GM23338 (cell line): ENCODE measurements around the gene MEPE.

ENCODE experiments used
- CTCF ChIP-seq, 2 experiments: fragments of 200-600 bp in 1 of 2; sonication (generic) in 1 of 2; conservative IDR thresholded peaks; 2 replicates each; pipeline versions ENCODE4 v1.5.1 to v1.6.1; 2016 to 2017; ENCODE audit warnings: antibody characterized with exemption in 2 of 2, low read depth in 2 of 2, mild to moderate bottlenecking in 2 of 2, moderate library complexity in 1 of 2
- ETS1 ChIP-seq: IDR thresholded peaks from 2 replicates; pipeline ENCODE4 v1.6.1; 2016; ENCODE audit warnings: antibody characterized with exemption
- EZH2 ChIP-seq: fragments of 200-600 bp; sonication (generic); IDR thresholded peaks from one replicate; pipeline ENCODE4 v1.8.0; 2017; ENCODE audit warnings: antibody characterized with exemption, mild to moderate bottlenecking, low read depth; ENCODE audit not compliant: unreplicated experiment
- JUNB ChIP-seq: IDR thresholded peaks from one replicate; pipeline ENCODE4 v1.6.1; 2016; ENCODE audit warnings: antibody characterized with exemption; ENCODE audit not compliant: unreplicated experiment
- POLR2AphosphoS5 ChIP-seq: IDR thresholded peaks from 2 replicates; pipeline ENCODE4 v1.6.1; 2016; ENCODE audit warnings: antibody characterized with exemption, low read depth

DNA sequence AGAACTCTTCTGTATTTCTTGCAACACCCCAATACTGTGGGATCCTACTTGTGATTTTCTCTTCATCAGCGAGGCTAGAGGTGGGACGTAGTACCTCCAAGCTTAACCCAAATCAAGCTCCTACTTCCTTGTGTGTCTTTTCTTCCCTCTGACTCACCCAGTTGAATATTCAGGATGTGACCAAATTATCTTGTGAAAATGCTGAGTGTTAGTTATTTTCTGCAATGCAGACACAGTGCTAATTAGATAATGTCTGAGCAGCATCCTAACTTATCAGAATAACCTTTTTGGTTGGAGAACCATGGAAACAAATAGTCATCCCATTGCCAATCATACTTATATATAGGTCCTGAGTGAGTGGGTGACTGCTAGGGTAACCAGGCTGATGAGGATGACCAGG lies 2.4 kb downstream of the MEPE start:
- TF ChIP-seq EZH2, result no peak
- TF ChIP-seq CTCF (conservative IDR thresholded peaks at IDR 0.05; ENCODE audit: low read depth in 2 of 2), result no peak
- no peak for TF ChIP-seq ETS1
- TF ChIP-seq POLR2AphosphoS5, result no peak
- TF ChIP-seq JUNB, result no peak
